HG02678 (cell line): Measurements from ENCODE around the gene CADM1.
A peak's percentile ranks its signal among the peaks of the same experiment; 100 is the strongest.

Experiments used
- ATAC-seq: cut with Tn5 transposase; IDR thresholded peaks from one replicate; pipeline ENCODE4 v1.9.1; 2021; ENCODE audit warnings: mild to moderate bottlenecking, moderate library complexity; ENCODE audit not compliant: unreplicated experiment

The CADM1 gene

DNA sequence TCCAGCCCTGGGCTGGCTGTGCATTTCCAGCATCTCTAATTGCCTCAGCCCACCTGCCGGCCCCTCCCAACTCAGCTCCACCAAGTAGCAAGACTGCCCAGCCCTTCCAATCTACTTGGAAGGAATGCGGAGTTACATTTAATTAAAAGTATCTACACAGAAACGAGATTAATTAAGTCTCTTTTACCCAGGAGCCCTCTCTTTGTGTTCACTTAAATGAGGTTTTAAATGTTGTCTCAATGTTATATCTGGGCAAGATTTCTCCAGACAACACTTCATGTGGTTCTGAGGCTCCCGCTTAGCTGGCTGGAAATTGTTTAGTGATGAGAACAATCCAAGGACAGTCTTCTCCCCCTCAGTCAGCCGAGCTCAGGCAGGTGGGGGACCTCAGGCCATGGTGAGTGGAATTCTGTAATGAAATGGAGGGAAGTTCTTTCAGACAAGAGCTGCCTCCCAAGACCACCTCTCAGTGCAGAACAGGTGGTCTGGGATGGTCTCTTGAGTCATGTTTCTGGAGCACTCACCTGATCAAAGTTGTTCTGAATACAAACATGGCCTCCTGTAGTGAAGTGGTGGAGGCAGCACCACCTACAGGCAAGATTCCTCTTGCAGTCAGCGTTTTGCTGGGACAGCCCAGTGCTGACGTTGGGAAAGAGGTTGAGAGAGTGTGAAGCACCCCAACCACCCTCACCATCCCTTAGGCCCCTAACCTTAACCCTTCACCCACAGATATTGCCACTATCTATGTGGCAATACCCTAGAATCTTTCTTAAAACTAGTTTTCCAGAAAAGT lies 371.6 kb downstream of the CADM1 start:
- no peak for ATAC-seq

DNA sequence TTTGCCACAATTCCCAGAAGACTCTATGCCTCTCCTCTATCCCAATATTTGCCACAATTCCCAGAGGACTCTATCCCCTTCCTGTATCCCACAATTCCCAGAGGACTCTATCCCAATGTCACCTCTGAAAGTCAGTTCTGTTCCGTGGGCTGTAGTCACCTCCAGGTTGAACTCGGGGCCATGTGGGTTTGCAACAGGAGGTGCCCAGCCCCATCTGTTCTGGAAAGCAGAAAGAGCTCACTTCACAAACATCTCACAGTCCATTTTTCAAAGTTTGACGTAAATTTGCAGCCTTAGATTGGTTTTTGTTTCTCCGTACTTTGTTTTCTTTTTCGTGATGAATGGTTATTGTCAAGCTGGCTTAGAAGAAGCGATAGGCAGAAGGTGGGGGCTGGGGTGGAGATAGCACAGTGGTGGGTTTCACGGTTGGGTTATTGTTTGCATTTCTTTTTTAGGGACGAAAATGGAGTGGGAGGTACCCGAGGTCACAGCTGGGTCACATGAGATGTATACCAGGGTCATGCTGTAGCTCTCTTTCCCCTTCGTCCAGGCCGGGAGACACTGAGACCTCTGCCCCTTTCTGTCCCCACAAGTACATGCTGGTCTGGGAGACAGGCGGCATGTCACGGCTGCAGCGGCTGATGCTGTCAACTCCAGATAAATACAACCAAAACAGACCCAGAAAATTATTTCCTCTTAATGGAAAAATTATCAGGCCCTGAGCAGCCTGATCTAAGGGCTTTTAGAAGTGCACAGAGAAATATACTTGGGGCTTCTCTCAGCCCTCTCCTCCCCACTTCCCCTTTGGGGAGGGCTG lies 374.5 kb downstream of the CADM1 start:
- ATAC-seq: no peak

DNA sequence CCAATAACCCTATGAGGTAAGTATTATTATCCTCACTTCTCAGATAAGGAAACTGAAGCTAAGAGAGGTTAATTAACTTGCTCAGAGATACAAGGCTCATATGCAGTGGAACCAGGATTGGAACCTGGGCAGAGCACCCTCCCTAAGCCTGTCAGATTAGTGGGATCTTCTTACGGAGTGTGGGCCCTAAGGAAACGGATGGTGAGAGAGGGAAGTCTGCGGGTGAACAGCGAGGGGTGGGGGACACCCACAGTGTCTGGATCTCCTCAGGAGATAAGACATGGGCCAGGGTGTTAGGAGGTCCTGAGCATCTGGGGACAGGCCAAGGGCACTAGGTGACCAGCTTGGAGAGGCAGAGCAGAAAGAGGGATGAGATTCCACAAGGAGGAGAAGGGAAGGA lies 376.0 kb downstream of the CADM1 start:
- ATAC-seq: no peak

DNA sequence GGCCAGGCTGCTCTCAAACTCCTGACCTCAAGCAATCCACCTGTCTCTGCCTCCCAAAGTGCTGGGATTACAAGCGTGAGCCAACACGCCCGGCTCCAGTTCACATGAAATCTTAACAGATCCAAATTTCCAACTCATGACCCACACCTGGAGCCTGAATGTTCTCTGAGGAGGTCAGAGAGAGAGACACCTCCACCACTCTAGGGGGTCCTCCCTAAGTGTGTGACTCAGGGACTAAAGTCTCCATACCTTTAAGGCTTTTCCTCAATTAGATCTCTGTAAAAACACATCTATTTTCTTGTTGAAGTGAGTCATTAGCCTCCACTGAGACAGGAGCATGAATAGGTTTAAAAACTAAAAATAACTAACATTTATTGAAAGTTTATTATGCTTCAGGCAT lies 376.4 kb downstream of the CADM1 start:
- no peak for ATAC-seq

DNA sequence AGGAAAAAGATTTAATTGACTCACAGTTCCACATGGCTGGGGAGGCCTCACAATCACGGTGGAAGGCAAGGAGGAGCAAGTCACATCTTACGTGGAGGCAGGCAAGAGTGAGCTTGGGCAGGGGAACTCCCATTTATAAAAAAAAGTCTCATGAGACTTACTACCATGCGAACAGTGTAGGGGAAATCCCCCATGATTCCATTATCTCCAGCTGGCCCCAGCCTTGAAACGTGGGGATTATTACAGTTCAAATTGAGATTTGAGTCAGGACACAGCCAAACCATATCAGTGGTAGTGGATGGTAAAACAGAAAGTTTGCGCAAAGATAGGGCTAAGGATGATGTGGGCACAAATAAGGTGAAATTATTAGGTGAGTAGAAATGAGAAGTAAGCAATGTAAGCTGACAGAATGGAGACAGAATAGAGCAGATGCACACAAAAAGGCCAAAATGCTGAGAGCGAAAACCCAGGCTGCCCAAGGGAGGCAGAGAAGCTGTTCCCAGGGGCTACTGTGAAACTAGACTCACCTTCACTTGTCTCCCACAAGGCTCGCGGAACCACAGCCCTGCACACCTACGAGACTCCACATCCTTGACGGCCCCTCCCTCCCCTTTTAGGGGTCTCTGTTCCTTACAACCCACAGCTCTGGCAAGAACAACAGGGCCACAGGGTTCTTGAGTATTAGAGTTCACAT lies 377.6 kb downstream of the CADM1 start:
- ATAC-seq: peak; percentile 73

DNA sequence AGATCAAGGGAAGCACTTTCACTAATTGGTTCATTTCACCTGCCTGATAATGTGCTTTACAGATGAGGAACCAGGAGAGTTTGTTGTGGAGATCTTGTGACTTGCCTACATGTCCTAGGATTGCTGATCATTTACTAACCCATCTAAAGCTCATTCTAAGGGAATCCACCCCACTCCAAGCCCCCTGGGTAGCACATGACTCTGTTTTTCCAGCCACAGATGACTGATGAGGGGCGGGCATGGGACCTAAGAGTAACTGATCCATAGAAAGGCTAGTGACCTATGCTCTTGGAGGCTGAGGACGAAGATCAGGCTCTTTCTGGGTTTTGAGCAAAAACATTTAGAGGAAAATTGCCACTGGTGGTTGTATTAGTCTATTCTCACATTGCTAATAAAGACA lies 378.1 kb downstream of the CADM1 start:
- peak; percentile 19 for ATAC-seq

DNA sequence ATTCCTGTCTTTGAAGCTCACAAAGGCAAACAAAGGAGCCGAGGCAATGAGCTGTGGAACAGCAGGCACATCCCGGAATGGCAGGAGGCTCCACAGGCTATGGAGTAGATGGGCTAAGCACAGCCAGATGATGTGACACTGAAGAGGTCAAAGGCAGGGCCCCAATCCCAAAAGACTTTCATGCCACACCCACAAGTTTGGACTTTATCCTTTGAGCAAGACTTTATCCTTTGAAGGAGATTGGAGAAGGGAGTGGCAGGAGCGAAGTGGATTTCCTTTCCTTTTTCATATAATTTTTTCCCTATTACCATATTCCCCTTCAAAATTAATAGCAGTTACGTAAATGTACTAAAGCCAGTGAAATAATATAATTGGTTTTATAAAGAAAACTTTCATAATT lies 379.4 kb downstream of the CADM1 start:
- no peak for ATAC-seq

DNA sequence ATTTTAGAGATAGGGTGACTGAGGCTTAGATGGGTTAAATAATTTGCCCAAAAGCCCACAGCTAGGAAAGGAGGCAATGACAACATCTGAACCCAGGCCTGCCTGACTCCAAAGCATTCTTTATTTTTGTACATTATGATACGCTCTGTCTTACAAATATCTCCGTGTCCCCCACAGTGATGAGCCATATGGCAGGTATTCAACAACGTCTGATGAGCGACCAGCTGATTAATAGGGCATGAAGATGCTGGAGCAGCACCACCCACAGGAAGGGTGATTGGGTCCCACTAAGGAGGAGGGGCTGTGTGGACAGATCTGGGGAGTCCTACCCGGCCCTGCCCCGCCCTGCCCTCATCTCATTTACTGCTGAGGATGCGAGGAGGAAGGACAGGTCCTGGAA lies 380.6 kb downstream of the CADM1 start:
- no peak for ATAC-seq

DNA sequence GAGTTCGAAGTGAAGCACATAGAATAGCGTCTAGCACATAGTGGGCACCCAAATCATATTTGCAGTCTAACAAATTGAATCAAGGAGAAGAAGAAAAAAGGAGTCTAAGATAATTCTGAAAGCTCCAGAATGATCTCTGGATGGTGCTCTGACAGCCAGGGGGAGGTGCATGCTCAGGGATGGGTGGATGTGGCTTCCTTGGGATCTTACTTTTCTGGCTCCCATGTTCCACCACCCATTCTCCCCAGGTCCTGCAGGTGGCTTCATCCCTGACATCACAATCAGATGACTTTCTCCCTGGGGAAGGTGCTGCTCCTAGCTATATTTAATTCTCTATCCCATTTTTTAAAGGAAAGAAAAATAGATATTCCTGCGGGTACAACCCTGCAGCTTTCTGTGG lies 381.9 kb downstream of the CADM1 start:
- ATAC-seq: no peak
